GM19351 (cell line): Measurements from ENCODE around the gene IQCE.
"Not testable (repeated sequence)": the region's sequence is repeated elsewhere in the genome, so short reads cannot be mapped to it uniquely, and the experiment has no call there.

ENCODE experiments used
- ATAC-seq: cut with Tn5 transposase; IDR thresholded peaks from one replicate; pipeline ENCODE4 v1.9.1; 2021; ENCODE audit warnings: mild to moderate bottlenecking, moderate library complexity; ENCODE audit not compliant: unreplicated experiment

Gene IQCE

DNA sequence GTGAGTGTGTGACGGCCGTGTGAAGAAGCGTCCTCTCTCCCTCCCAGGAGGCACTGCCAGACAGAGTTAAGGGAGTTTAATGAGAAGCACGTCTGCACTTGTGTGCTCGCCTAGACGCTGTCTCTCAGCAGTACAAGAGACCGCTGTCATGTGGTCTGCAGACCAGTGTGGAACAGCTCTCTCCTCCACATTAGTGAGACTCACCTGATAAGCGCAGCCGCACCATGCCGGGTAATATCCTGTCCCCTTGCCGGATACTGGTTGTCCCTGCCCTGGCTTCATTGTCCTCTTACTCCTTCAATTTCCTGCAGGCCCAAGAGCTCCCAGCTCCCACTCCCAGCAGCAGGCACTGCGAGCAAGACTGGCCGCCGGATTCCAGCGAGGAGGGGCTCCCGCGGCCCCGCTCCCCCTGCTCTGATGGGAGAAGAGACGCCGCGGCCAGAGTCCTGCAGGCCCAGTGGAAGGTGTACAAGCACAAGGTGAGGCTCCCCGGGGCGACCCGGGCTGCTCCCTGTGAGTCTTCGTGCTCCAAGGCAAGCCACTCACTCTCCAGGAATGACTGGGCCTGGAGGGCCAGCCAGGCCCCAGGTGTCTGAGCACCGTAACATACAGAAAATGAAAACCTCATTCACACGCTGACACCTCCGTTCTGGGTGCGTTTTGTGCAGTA, 39.5 kb downstream of the IQCE start:
- ATAC-seq, result no peak

DNA sequence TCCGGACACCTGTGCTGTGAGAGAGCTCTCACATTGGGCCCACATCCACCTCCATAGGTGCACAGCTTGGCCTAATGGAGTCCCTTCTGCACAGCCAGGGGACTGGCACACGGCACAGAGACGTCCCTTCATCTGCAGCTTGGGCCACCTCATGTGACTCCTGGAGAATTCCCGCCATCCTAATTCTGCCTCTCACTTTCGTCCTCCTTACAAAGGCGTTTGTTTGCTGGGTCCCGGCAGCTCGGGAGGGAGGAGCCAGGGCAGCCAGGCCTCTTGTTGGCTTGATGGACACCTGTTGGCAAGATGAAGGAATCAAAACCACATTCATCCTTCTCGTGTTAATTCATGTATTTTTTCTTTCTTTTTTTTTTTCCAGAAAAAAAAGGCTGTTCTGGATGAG, 42.3 kb downstream of the IQCE start:
- ATAC-seq, result no peak

DNA sequence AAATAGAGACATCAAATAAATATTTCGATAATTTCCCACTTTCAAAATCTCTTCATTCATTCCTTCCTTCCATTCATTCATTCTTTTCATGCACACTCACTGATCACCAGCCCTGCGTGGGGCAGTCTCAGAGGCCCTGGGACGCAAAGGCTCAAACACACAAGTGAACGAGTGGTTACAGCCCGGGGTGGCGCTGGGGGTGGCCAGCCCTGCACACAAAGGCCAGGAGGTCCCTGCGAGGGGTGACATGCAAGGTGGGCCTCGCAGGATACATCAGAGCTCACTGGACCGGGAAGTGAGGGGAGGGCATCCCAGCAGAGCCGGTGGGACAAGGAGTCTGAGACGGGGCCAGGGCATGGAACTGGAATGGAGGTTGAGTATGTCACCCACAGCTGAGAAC, 43.1 kb downstream of the IQCE start:
- ATAC-seq, result no peak

DNA sequence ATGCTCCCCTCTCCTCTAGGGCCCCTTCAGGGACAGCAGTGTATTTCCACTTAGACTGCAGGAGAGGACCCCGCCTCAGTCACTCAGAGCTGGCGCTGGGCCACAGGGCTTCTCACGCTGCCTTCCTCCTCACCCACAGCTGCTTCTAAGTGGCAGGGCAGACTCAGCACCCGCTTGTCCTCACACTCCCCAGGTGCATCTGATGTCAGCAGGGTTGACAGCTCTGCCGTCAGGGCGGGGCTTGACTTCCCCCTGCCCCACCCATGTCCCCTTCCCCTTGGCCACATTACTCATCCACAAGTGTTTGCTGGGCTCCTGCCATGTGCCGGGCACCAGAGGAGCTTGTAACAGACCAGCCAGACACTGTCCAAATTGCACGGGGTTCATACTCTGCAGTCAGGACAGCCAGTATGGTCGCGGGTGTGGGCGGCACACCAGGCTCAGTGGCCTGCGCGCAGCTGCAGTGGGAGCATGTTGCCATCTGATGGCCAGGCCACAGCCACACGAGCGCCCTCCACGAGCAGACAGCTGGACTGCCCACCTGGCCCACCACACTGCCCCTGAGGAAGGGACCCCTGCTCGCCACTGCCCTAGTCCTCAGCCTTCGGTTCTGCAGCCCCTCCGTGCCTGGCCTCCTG, 43.7 kb downstream of the IQCE start:
- ATAC-seq, result no peak

DNA sequence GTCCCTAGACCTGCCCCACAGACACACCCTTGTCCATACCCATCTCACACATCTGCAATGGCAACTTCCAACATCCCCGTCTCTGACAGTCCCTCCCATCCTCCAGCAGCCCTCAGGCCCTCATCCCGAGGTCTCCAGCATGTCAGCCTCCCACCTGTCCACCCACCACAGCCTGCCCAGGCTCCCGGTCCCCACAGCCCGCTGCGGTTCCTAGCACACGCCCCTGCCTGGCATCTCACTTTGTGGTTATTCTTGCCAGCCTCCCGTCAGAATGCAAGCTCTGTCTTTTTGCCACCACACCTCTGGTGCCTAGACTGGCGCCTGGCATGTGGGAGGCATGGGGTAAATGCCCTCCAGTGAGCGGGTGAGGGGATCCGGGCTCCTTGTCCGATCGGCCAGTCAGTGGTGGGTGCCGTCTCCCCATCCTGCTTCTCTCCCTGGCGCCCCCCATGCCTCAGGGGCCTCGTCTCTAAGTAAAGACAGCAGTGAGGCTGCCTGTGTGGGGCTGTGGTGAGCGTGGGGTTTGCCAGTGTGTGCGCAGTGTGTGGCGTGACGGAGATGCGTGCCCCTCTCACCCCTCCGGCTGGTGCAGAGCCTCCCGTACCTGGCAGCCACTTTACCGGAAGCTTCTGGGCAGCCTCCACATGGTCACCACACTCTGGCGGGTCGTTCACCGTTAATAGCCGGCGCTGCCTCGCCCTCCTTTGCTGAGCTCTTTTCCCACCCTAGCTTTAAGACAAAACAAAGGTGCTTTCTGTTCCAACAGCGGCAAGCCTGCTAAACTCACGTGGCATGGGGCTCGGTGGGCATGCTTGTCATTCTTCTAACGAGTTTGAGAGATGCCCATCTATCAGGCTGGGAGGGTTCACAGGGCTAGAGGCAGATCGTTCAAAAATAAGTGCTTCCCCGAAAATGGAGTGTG, 44.5 kb downstream of the IQCE start:
- no peak for ATAC-seq

DNA sequence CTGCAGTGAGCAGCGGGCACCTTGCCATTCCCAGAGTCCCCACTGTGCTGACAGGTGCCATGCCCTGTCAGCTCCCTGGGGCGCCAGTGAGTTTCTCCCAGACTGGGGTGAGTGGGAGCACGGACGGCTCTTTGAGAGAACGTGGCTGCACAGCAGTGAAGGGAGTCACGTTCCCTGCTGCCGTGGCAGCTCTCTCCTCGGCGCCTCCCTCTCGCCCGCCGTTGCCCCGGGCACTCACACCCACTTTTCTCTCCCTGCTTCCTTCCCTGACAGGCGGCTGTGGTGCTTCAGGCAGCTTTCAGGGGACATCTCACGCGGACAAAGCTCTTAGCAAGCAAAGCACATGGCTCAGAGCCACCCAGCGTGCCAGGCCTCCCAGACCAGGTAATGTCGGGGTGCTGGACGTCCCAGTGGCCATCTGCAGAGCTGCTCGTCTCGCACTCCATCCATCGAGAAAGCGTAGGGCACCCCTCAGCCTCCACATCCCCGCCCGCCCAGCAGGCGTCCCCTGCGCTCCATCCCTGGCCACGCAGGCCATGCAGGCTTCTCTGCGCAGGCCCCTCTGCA, 45.9 kb downstream of the IQCE start:
- ATAC-seq, result no peak

DNA sequence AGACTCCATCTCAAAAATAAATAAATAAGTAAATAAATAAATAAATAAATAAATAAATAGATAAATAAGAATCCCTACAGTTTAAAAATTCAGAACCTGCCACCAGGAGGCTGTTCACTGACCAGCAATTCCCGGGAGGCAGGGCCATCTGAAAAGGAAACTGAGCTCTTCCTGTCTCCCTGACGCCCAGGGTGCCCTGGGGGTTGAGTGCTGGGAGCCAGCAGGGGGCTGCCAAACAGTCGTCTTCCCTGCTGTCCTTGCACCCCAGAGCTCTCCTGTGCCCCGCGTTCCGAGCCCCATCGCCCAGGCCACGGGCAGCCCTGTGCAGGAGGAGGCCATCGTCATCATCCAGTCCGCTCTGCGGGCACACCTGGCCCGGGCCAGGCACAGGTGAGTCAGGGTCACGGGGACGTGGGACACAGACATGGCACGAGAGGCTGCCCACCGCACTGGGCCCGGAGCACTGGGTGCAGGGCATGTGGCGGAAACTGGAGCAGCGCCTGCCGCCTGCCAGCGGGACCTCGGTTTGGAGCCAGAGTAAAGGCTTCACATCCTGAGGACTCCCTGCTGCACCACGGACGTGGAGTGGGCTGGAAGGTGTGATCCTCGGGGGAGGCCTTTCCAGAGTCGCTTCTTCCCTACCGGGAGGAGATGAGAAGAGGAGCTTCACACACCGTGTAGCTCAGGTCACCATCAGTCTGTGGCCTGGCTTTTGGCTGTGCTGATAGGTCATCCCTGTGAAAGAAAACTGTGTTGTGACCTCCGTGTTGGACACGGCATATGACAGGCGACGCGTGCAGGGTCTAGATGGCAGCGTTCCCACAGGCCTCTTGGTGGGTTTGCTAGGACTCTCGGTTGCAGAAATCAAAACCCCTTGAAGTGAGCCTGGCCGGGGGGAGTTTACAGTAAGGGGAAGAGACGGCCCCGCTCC, 47.1 kb downstream of the IQCE start:
- no peak for ATAC-seq

DNA sequence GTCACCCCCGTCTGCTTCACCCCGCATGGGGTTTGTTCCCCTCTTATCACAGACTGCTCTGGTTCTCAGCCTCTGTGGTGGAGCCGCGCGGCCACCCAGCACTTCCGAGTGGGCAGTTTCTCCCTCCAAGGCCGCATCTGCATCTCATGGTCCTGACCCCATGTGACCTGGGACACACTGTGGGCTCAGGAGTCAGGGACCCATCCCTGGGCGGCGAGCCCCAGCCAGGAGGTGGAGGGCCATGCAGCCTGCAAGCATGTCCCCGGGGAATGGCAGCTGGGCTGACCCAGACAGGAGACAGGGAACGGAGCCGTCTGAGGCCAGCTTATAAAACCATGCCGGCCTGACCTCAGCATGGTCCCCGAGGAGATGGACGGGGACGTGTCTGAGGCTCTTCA, 47.8 kb downstream of the IQCE start:
- ATAC-seq, result no peak

DNA sequence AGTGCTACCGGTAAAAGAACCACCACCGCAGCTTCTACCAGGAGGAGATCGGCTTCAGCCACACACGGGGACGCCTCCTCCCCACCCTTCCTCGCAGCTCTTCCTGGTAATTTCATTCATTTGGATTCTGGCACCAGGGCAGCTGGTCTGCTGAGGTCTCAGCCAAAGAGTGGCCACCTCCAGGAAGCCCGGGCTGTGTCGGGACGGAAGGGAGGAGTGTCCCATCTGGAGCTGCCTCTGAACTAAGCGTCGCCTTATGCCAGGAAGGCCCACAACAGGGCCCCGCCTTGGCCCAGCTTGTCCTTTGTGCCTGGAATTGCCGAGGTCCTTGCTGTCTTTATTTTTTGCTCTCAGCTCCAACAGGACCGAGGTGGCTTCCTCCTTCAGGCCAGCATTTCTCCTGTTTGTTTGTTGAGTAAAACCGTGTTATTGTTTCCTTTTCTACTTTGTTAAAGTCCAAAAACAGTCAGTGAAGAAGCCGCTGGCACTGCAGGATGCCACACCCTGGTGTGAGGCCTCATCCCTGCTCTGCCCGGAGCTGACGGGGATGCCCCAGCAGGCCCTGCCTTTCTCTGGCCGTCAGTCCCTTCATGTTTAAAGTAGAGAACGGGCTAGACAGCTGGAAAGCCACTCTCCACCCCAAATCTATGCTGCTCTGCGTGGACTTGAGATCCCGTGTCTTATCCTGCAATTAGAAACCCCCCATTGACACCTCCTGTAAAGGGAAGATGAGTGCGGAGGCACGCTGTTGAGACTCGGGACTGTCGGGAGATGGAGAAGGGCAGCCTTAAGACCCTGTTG, 48.5 kb downstream of the IQCE start:
- ATAC-seq, result no peak

DNA sequence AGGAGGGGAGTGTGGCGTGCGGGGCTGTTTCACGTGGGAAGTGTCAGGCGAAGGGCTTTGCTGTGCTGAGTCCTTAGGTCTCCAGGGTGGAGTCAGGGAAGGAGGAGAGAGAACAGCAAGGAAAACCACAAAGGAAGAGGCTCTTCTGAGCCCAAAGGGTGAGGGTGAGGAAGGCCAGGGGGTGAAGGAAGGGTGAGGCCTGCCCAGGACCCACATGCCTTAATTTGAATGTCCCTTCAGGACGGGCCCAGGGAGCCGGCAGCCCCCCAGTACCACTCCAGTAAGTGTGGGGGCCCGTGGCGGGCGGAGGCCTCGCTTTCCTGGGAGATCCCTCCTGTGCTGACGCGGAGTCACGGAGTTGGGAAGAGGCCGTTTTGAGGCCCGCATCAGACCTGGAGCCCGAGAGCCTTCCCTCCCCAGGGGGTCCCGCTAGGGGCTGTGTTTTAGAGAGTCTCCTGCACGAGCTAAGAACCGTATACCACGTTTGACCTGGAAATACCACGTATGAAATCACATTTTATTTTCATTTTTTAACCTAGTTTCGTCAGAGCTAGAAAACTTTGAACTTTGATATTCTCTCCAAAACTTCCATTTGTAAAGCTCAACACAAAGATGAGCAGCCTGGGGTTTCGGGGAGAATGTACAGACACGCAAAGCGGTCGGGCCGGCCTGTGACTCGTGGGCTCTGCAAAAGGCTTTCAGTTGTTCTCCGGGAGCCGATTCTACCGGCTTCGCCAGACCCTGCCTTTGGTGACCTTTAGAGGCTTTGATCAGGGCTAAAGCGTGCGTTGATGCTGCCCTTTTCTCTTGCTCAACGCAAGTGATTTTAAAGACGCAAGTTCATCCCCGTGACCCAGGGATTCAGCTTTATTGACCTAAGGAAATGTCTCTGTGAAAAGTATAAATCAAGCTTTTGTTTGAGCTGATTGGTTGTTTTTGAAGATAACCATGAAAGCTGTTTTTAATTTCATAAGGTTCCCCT, 49.4 kb downstream of the IQCE start:
- no peak for ATAC-seq

DNA sequence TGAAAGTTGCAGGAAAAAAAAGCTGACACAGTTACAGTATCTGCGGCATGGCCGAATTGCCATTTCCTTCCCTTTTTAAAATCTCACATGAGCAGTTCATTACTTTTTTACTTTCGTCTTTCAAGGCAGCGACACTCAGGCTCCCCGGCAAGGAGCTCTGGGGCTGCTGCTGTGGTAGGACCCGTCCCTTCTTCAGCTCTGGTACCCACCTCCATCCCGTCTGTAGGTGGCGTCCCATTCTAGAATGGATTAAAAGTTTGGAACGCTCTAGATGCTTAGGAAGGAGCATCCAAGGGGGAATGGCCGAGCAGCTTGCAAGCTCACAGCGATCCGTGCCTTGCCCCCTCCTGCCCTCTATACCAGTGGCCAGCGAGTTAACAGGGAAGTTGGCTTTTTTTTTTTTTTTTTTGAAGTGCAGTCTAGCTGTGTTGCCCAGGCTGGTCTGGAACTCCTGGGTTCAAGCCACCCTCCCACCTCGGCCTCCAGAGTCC, 50.2 kb downstream of the IQCE start:
- no peak for ATAC-seq

DNA sequence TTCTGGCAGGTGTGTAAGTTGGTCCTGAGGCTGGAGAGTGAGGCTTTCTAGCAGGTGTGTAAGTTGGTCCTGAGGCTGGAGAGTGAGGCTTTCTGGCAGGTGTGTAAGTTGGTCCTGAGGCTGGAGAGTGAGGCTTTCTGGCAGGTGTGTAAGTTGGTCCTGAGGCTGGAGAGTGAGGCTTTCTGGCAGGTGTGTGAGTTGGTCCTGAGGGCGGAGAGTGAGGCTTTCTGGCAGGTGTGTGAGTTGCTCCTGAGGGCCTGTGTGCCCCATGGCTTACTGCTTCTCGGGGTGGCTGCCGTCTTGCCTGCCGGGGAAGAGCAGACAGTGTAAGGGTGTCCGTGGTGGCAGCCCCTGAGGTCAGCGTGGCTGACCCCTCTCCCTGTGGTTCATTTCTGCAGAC, 50.9 kb downstream of the IQCE start:
- ATAC-seq, result not testable (repeated sequence)

DNA sequence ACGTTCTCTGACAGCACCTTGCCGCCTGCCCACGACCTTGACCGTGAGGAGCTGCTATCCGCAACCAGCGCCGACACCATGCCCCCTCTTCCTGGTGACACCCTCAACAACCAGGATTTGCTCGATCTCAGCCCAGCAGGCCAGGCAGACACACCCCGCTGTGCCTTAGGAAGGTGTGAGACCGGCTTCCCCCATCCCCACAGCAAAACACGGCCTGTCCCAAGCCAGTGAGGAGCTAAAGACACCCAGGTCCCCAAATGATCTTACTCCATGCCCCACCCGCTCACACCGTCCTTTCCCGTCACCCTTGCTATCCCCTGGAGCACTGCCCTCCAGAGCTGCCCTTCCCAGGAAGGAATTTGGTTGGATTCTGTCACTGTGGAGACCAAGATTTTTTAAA, 51.7 kb downstream of the IQCE start:
- no peak for ATAC-seq

DNA sequence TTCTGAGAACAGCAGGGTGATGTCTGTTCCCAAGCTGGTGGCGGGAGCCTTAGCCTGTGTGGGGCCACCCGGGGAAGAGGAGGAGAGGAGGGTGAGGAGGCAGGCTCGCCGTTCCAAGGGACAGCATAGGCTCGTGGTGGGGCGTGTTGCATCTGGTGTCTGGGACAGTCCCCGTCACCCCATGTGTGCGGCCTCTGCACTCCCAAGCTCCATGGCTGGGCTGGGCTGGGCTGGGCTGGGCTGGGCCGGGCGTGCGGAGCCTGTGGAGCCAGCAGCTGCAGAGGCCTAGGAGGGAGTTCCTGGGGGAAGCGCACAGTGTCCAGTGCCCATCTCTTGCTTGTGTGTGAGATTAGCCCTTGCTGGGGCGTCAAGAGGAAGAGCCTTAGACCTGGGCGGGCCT, 52.1 kb downstream of the IQCE start:
- ATAC-seq, result no peak

DNA sequence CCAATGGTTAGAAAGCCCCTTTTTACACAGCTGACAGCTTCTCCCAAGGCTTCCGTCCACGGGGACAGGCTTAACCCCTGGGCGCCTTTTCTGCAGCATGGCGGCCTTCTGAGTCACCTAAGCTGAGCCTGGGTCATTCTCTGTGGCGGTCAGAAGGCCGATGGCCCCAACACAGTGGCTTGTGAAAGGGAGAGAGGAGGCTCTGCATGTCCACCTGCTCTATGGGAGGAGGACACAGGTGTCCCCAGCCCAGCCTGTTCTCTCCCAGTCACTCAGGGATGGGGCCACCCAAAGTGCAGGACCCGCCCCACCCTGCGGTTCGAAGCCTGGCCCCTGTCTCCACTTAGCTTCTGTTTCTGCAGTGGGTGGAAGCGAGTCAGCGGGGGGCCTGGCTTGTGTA, 52.6 kb downstream of the IQCE start:
- no peak for ATAC-seq

DNA sequence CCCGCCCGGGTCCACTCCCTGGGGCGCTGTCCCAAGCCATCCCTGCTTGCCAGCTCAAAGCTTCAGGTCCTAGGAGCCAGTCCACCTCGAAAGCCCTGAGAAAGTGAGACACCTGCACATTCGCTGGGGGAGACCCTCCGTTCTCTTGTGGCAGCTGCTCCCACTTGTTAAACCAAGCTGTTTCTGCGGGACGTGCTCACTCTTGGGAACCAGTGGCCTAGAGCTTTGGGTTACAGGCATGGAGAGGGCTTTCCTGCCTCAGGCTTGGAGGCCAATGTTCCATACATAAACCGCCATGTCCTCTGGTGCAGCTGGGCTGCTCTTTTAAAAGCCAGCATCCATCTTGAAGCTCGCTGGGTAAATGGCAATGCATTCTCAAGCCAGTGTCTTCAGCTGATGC, 53.1 kb downstream of the IQCE start:
- ATAC-seq, result no peak

DNA sequence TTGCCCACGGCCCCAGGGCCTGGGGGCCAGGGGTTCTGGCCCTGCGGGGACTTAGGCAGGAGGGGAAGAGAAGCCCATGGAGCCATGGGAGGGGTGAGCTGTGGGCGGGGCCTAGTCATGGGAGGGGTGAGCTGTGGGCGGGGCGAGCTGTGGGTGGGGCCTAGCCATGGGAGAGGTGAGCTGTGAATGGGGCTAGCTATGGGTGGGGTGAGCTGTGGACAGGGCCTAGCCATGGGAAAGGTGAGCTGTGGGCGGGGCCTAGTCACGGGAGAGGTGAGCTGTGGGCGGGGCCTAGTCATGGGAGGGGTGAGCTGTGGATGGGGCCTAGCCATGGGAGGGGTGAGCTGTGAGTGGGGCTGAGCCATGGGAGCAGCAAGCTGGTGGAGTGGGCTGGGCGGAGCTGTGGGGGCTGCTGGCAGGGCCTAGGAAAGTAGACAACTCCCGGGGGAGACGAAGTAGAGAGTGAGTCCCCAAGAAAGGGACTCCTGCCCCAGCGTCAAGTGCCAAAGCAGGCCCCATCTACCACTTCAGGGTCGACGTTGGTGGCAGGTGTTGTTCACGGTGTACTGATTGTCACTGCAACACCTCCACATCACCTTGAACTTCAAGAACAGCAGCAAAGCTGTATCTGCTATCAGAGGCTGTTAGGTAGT, 53.8 kb downstream of the IQCE start:
- ATAC-seq, result no peak
